NCI-H774 (cell line): Measurements from ENCODE around the gene ARHGAP10.
"Not testable (repeated sequence)": the region's sequence is repeated elsewhere in the genome, so short reads cannot be mapped to it uniquely, and the experiment has no call there.

Experiments
- DNase-seq: peaks from one replicate; lab custom pipeline; 2025; lab: John Stamatoyannopoulos, UW

ARHGAP10 gene

GRCh38 chr4:147901388-147901787 lies 169.5 kb downstream of the ARHGAP10 start:
- DNase-seq, result no peak

GRCh38 chr4:147901916-147902315 lies 170.0 kb downstream of the ARHGAP10 start:
- no peak for DNase-seq

- no peak for DNase-seq
Measured at GRCh38 chr4:147909225-147909624, 177.3 kb downstream of the ARHGAP10 start.

- no peak for DNase-seq
Measured at GRCh38 chr4:147910315-147910714, 178.4 kb downstream of the ARHGAP10 start.

- DNase-seq, result not testable (repeated sequence)
Measured at GRCh38 chr4:147912106-147912505, 180.2 kb downstream of the ARHGAP10 start.

- DNase-seq, result no peak
Measured at GRCh38 chr4:147913137-147913536, 181.2 kb downstream of the ARHGAP10 start.

GRCh38 chr4:147916351-147916750 lies 184.5 kb downstream of the ARHGAP10 start:
- DNase-seq, result no peak

GRCh38 chr4:147923381-147923780 lies 191.5 kb downstream of the ARHGAP10 start:
- DNase-seq, result no peak

- DNase-seq, result no peak
Measured at GRCh38 chr4:147923854-147924253, 192.0 kb downstream of the ARHGAP10 start.

- peak; percentile 0 for DNase-seq
Measured at GRCh38 chr4:147924604-147925412, 192.9 kb downstream of the ARHGAP10 start.

GRCh38 chr4:147927377-147928137 lies 195.7 kb downstream of the ARHGAP10 start:
- DNase-seq, result no peak

GRCh38 chr4:147928400-147928799 lies 196.5 kb downstream of the ARHGAP10 start:
- DNase-seq, result no peak

GRCh38 chr4:147929746-147930145 lies 197.9 kb downstream of the ARHGAP10 start:
- DNase-seq, result no peak

GRCh38 chr4:147933316-147933715 lies 201.4 kb downstream of the ARHGAP10 start:
- no peak for DNase-seq

GRCh38 chr4:147933779-147934178 lies 201.9 kb downstream of the ARHGAP10 start:
- no peak for DNase-seq

GRCh38 chr4:147938496-147938895 lies 206.6 kb downstream of the ARHGAP10 start:
- DNase-seq, result no peak

- DNase-seq, result no peak
Measured at GRCh38 chr4:147940171-147940570, 208.3 kb downstream of the ARHGAP10 start.

- DNase-seq, result no peak
Measured at GRCh38 chr4:147941373-147941772, 209.5 kb downstream of the ARHGAP10 start.

- no peak for DNase-seq
Measured at GRCh38 chr4:147942729-147943128, 210.8 kb downstream of the ARHGAP10 start.

- no peak for DNase-seq
Measured at GRCh38 chr4:147943159-147943638, 211.3 kb downstream of the ARHGAP10 start.

- DNase-seq, result no peak
Measured at GRCh38 chr4:147944249-147944648, 212.4 kb downstream of the ARHGAP10 start.

- DNase-seq, result no peak
Measured at GRCh38 chr4:147944670-147945260, 212.9 kb downstream of the ARHGAP10 start.

GRCh38 chr4:147948336-147948735 lies 216.4 kb downstream of the ARHGAP10 start:
- DNase-seq, result no peak
